Right cardiac atrium (tissue), 5 donors: ENCODE results near the gene ADCY3. TPM values are rescaled to one million over a fixed set of nuclear protein-coding genes. Genes with fewer than 3 reads are reported as not detected.

Experiments used
- ATAC-seq, 2 donors: fragments of 200-7000 bp; cut with Tn5 transposase; one replicate each; pipeline versions ENCODE4 v1.8.0 to v1.9.1; 2020; ENCODE audit warnings: moderate library complexity in 2 of 2, mild to moderate bottlenecking in 1 of 2
- DNase-seq, 3 donors: peaks; one replicate each; pipeline ENCODE4 v3.0.0-alpha.2; 2020
- H3K27ac ChIP-seq: one replicate; pipeline ENCODE4 v1.5.1; 2013; ENCODE audit warnings: mild to moderate bottlenecking, low read length, control low read depth, moderate library complexity
- H3K27me3 ChIP-seq: one replicate; pipeline ENCODE4 v1.6.1; 2013; ENCODE audit not compliant: control insufficient read depth, insufficient read depth
- H3K4me1 ChIP-seq: one replicate; pipeline ENCODE4 v1.6.1; 2013; ENCODE audit warnings: low read length; ENCODE audit not compliant: control insufficient read depth, insufficient read depth
- H3K4me3 ChIP-seq: one replicate; pipeline ENCODE4 v1.5.1; 2013; ENCODE audit warnings: low read length, control low read depth
- H3K9me3 ChIP-seq: one replicate; pipeline ENCODE4 v1.6.1; 2013; ENCODE audit warnings: low read length; ENCODE audit not compliant: control insufficient read depth
- WGBS: extraction: QIAGEN DNeasy Blood & Tissue Kit; methylation state at CpG from one replicate; pipeline ENCODE4 v1.1.7; 2013; 5-methylcytosine and 5-hydroxymethylcytosine counted together
- intact Hi-C, 4 donors: fragments of 100-400 bp; cut with DNase I; formaldehyde crosslinking; loops; one replicate each; pipeline versions ENCODE4 v1.11.0 to v1.14.0; 2022 to 2023
- polyA plus RNA-seq: library from polyadenylated mRNA; stranded (reverse); fragments of 200-250 nt; gene quantifications from one replicate; pipeline ENCODE4 v1.2.3, GENCODE V29; 2013
- total RNA-seq, 4 donors: library from RNA; stranded (reverse); fragmentation: NEBNext Ultra II Directional; extraction: Animal tissue kit (Norgen Biotek cat#: 25700); gene quantifications; one replicate each; pipeline ENCODE4 v1.2.1, GENCODE V29; 2021
- donor health status: healthy with polysubstance abuse.
- donor health status: DM: no; HTN: yes; CAD: no.
- donor health status: DM: no; HTN: no; CAD: no.
- donor health status: DM: no; HTN: yes; CAD: no; lungs with severe emphysema.
- donor health status: DM: yes; HTN: yes; CAD: no.

ADCY3 gene
- total and polyA plus RNA-seq, 5 donors: 11.7 to 30.4 (median 17.2) TPM

- WGBS: 91% methylated on average over 17 of the region's 17 CpGs
- Histone ChIP-seq H3K27me3 (no peaks in the 10 kb centered on the region), H3K4me3 (no peak overlapping the region), H3K27ac (no peak overlapping the region), H3K4me1 (no peaks in the 10 kb centered on the region), H3K9me3 (no peaks in the 10 kb centered on the region)
- ATAC-seq: no peak
- intact Hi-C loops: no loop called here
- no peak for DNase-seq
Measured at GRCh38 chr2:24820598-24821432, 99.2 kb downstream of the ADCY3 start.

- H3K27me3 ChIP-seq: no peaks in the 10 kb centered on the region
- 86% methylated on average over 7 of the region's 7 CpGs for WGBS
- DNase-seq (no peak), ATAC-seq (no peak)
- H3K9me3 ChIP-seq: no peaks in the 10 kb centered on the region
- H3K4me1 ChIP-seq: no peaks in the 10 kb centered on the region
- no peak overlapping the region for H3K4me3 ChIP-seq
- intact Hi-C loops: no loop called here
- H3K27ac ChIP-seq: no peak overlapping the region
Measured at GRCh38 chr2:24820175-24820513, 99.9 kb downstream of the ADCY3 start.

GRCh38 chr2:24819442-24820174 lies 100.4 kb downstream of the ADCY3 start:
- Histone ChIP-seq H3K4me3 (no peak overlapping the region), H3K9me3 (no peaks in the 10 kb centered on the region), H3K27ac (no peak overlapping the region), H3K4me1 (no peaks in the 10 kb centered on the region), H3K27me3 (no peaks in the 10 kb centered on the region)
- ATAC-seq: no peak
- intact Hi-C loops: no loop called here
- WGBS: 85% methylated on average over 21 of the region's 21 CpGs
- DNase-seq: no peak

GRCh38 chr2:24818721-24819167 lies 101.3 kb downstream of the ADCY3 start:
- no peak overlapping the region for H3K27ac ChIP-seq
- H3K27me3 ChIP-seq: no peaks in the 10 kb centered on the region
- no peaks in the 10 kb centered on the region for H3K9me3 ChIP-seq
- intact Hi-C loops: no loop called here
- H3K4me3 ChIP-seq: no peak overlapping the region
- H3K4me1 ChIP-seq: no peaks in the 10 kb centered on the region
- WGBS: 67% methylated on average over 9 of the region's 9 CpGs
- DNase-seq: no peak
- ATAC-seq: peak; percentile 10 to 26

- no peak overlapping the region for H3K27ac ChIP-seq
- H3K4me3 ChIP-seq: no peak overlapping the region
- DNase-seq (no peak), ATAC-seq (peak in 1 of 2 donors; percentile 60)
- 64% methylated on average over 4 of the region's 4 CpGs for WGBS
- intact Hi-C loops: no loop called here
- H3K27me3 ChIP-seq: no peaks in the 10 kb centered on the region
- no peaks in the 10 kb centered on the region for H3K4me1 ChIP-seq
- no peaks in the 10 kb centered on the region for H3K9me3 ChIP-seq
Measured at GRCh38 chr2:24816884-24817283, 103.2 kb downstream of the ADCY3 start.

GRCh38 chr2:24816404-24816803 lies 103.6 kb downstream of the ADCY3 start:
- Histone ChIP-seq H3K4me1 (no peaks in the 10 kb centered on the region), H3K9me3 (no peaks in the 10 kb centered on the region), H3K27ac (no peak overlapping the region), H3K4me3 (no peak overlapping the region), H3K27me3 (no peaks in the 10 kb centered on the region)
- no peak for ATAC-seq
- 94% methylated on average over 6 of the region's 6 CpGs for WGBS
- DNase-seq: no peak
- intact Hi-C loops: no loop called here

GRCh38 chr2:24815171-24815570 lies 104.9 kb downstream of the ADCY3 start:
- Histone ChIP-seq H3K9me3 (no peaks in the 10 kb centered on the region), H3K4me3 (no peak overlapping the region), H3K4me1 (no peaks in the 10 kb centered on the region), H3K27ac (no peak overlapping the region), H3K27me3 (no peaks in the 10 kb centered on the region)
- ATAC-seq (no peak), DNase-seq (no peak)
- intact Hi-C loops: no loop called here
- 97% methylated on average over 4 of the region's 4 CpGs for WGBS

GRCh38 chr2:24814516-24814915 lies 105.5 kb downstream of the ADCY3 start:
- no peaks in the 10 kb centered on the region for H3K4me1 ChIP-seq
- 78% methylated on average over 4 of the region's 4 CpGs for WGBS
- DNase-seq (no peak), ATAC-seq (no peak)
- H3K9me3 ChIP-seq: no peaks in the 10 kb centered on the region
- intact Hi-C loops: no loop called here
- H3K27ac ChIP-seq: no peak overlapping the region
- no peak overlapping the region for H3K4me3 ChIP-seq
- no peaks in the 10 kb centered on the region for H3K27me3 ChIP-seq

- WGBS: 96% methylated on average over 4 of the region's 4 CpGs
- ATAC-seq: no peak
- Histone ChIP-seq H3K4me3 (no peak overlapping the region), H3K9me3 (no peaks in the 10 kb centered on the region), H3K27ac (no peak overlapping the region), H3K27me3 (no peaks in the 10 kb centered on the region), H3K4me1 (no peaks in the 10 kb centered on the region)
- DNase-seq: no peak
- intact Hi-C loops: no loop called here
Measured at GRCh38 chr2:24813691-24814137, 106.3 kb downstream of the ADCY3 start.

- DNase-seq: no peak
- no peak for ATAC-seq
- H3K27me3 ChIP-seq: no peaks in the 10 kb centered on the region
- no peaks in the 10 kb centered on the region for H3K9me3 ChIP-seq
- no peak overlapping the region for H3K27ac ChIP-seq
- no peaks in the 10 kb centered on the region for H3K4me1 ChIP-seq
- WGBS: 87% methylated on average over 4 of the region's 4 CpGs
- no peak overlapping the region for H3K4me3 ChIP-seq
- intact Hi-C loops: no loop called here
Measured at GRCh38 chr2:24809316-24810007, 110.6 kb downstream of the ADCY3 start.

- DNase-seq: no peak
- H3K27me3 ChIP-seq: no peaks in the 10 kb centered on the region
- H3K9me3 ChIP-seq: no peaks in the 10 kb centered on the region
- intact Hi-C loops: no loop called here
- H3K4me1 ChIP-seq: no peaks in the 10 kb centered on the region
- no peak overlapping the region for H3K4me3 ChIP-seq
- H3K27ac ChIP-seq: no peak overlapping the region
- ATAC-seq: no peak
Measured at GRCh38 chr2:24806661-24807036, 113.4 kb downstream of the ADCY3 start.
